Panc1 (cell line): ENCODE results near the gene TEK. TPM values are rescaled to one million over a fixed set of nuclear protein-coding genes. Genes with fewer than 3 reads are reported as not detected.
"Not testable (repeated sequence)": the region's sequence is repeated elsewhere in the genome, so short reads cannot be mapped to it uniquely, and the experiment has no call there.

Experiments
- ATAC-seq: fragments of 200-7000 bp; cut with Tn5 transposase; 2 replicates; pipeline ENCODE4 v1.9.1; 2020; ENCODE audit warnings: mild to moderate bottlenecking, moderate library complexity
- BruUV-seq: library from RNA; stranded (reverse); fragments of 400-500 nt; replicated peaks from 2 replicates; lab custom pipeline; 2021; lab: Mats Ljungman, UMichigan
- CTCF ChIA-PET: fragments of 300-600 bp; sonication (Branson Sonifier 250); formaldehyde crosslinking; loops from one replicate; lab custom pipeline; 2022; ENCODE audit warnings: antibody characterized with exemption; lab: Charles Lee
- POLR2A ChIA-PET: fragments of 300-600 bp; sonication (Branson Sonifier 250); formaldehyde crosslinking; loops from one replicate; lab custom pipeline; 2022; ENCODE audit warnings: antibody characterized with exemption; lab: Charles Lee
- DNase-seq: peaks from one replicate; pipeline ENCODE4 v3.0.0-alpha.2; 2010; ENCODE audit warnings: low read depth, low spot score
- H3K27ac ChIP-seq: 2 replicates; pipeline ENCODE4 v1.5.1; 2011; ENCODE audit warnings: mild to moderate bottlenecking, low read length, inconsistent platforms
- H3K27me3 ChIP-seq: fragments of 200-500 bp; sonication (Bioruptor generic); 2 replicates; pipeline ENCODE4 v1.6.0; 2014; ENCODE audit warnings: low read length, inconsistent platforms; ENCODE audit not compliant: control insufficient read depth, insufficient read depth
- H3K36me3 ChIP-seq: fragments of 200-500 bp; sonication (Bioruptor generic); 2 replicates; pipeline ENCODE4 v1.5.1; 2014; ENCODE audit warnings: inconsistent platforms, mild to moderate bottlenecking, low read length, moderate library complexity; ENCODE audit not compliant: control insufficient read depth, insufficient read depth
- H3K4me1 ChIP-seq: 2 replicates; pipeline ENCODE4 v1.5.1; 2011; ENCODE audit warnings: inconsistent platforms, mild to moderate bottlenecking, low read length, moderate library complexity; ENCODE audit not compliant: control insufficient read depth, insufficient read depth
- H3K4me3 ChIP-seq, 2 experiments: 2 replicates each; pipeline ENCODE4 v1.5.1; 2011 to 2012; ENCODE audit warnings: low read depth in 2 of 2, low read length in 2 of 2, mild to moderate bottlenecking in 2 of 2, inconsistent platforms in 1 of 2, moderate library complexity in 1 of 2
- H3K9me3 ChIP-seq: fragments of 200-500 bp; sonication (Bioruptor generic); 2 replicates; pipeline ENCODE4 v1.5.1; 2014; ENCODE audit warnings: low read depth, mild to moderate bottlenecking, inconsistent platforms, low read length, moderate library complexity; ENCODE audit not compliant: control insufficient read depth, insufficient read depth
- POLR2AphosphoS5 ChIP-seq: IDR thresholded peaks from 2 replicates; pipeline ENCODE4 v1.6.1; 2012; ENCODE audit warnings: mild to moderate bottlenecking, low read depth, low read length, moderate library complexity
- REST ChIP-seq, 2 experiments: IDR thresholded peaks; 2 replicates each; pipeline ENCODE4 v1.6.1; 2011 to 2012; ENCODE audit warnings: low read depth in 2 of 2, control low read depth in 1 of 2, low read length in 1 of 2, mild to moderate bottlenecking in 1 of 2, moderate library complexity in 1 of 2; ENCODE audit not compliant: insufficient read depth in 1 of 2
- SIN3A ChIP-seq: IDR thresholded peaks from 2 replicates; pipeline ENCODE4 v1.6.1; 2012; ENCODE audit warnings: low read depth, mild to moderate bottlenecking, low read length, moderate library complexity, borderline replicate concordance; ENCODE audit not compliant: insufficient read depth
- TCF7L2 ChIP-seq: IDR thresholded peaks from 2 replicates; pipeline ENCODE4 v1.6.1; 2011; ENCODE audit warnings: mild to moderate bottlenecking, low read depth, low read length, inconsistent platforms
- in situ Hi-C: cut with HindIII; loops from 2 replicates; pipeline ENCODE4 v1.10.0; 2016; ENCODE audit warnings: low sequenced_read_pairs, low pct_unique_long_range_greater_than_20kb
- intact Hi-C: fragments of 100-400 bp; cut with micrococcal nuclease; formaldehyde crosslinking; loops from one replicate; pipeline ENCODE4 v1.10.0; 2022; ENCODE audit not compliant: unreplicated experiment
- total RNA-seq: library from RNA; stranded (reverse); gene quantifications from one replicate; pipeline ENCODE4 v1.2.1, GENCODE V29; 2021; ENCODE audit not compliant: unreplicated experiment
- TF ChIP-seq, protein P1 (sequence below): fragments of 450-650 bp; IDR thresholded peaks from 2 replicates; pipeline ENCODE4 v1.5.1; 2017; ENCODE audit warnings: mild to moderate bottlenecking

The TEK gene
- total RNA-seq, 1 experiment from 2014 or later = not detected

DNA sequence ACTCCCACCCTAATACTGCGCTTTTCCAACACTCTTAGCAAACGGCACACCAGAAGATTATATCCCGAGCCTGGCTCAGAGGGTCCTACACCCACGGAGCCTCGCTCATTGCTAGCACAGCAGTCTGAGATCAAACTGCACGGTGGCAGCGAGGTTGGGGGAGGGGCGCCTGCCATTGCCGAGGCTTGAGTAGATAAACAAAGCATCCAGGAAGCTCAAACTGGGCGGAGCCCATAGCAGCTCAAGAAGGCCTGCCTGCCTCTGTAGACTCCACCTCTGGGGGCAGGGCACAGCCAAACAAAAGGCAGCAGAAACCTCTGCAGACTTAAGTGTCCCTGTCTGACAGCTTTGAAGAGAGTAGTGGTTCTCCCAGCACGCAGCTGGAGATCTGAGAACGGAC, 130.6 kb downstream of the TEK start:
- H3K4me3 ChIP-seq, intact Hi-C loops, H3K27ac ChIP-seq, H3K9me3 ChIP-seq, BruUV-seq, H3K36me3 ChIP-seq, POLR2A ChIA-PET, CTCF ChIA-PET, H3K4me1 ChIP-seq, in situ Hi-C loops, DNase-seq, ATAC-seq, H3K27me3 ChIP-seq: not testable (repeated sequence)

- no peaks in the 10 kb centered on the region for H3K4me1 ChIP-seq
- no TSS peak for BruUV-seq
- ATAC-seq (no peak), DNase-seq (no peak)
- no peak overlapping the region for H3K27ac ChIP-seq
- H3K36me3 ChIP-seq = no peaks in the 10 kb centered on the region
- no peaks in the 10 kb centered on the region for H3K27me3 ChIP-seq
- H3K4me3 ChIP-seq = no peak overlapping the region
- intact Hi-C loops (no loop called here), in situ Hi-C loops (no loop called here)
- ChIA-PET CTCF (no interaction called here), POLR2A (no interaction called here)
- TF ChIP-seq REST (IDR thresholded peaks at IDR 0.05; ENCODE audit: insufficient read depth in 1 of 2, low read depth in 2 of 2, low read length in 1 of 2) (no peak), SIN3A (no peak), TCF7L2 (no peak), POLR2AphosphoS5 (no peak)
- TF ChIP-seq, protein P1, sequence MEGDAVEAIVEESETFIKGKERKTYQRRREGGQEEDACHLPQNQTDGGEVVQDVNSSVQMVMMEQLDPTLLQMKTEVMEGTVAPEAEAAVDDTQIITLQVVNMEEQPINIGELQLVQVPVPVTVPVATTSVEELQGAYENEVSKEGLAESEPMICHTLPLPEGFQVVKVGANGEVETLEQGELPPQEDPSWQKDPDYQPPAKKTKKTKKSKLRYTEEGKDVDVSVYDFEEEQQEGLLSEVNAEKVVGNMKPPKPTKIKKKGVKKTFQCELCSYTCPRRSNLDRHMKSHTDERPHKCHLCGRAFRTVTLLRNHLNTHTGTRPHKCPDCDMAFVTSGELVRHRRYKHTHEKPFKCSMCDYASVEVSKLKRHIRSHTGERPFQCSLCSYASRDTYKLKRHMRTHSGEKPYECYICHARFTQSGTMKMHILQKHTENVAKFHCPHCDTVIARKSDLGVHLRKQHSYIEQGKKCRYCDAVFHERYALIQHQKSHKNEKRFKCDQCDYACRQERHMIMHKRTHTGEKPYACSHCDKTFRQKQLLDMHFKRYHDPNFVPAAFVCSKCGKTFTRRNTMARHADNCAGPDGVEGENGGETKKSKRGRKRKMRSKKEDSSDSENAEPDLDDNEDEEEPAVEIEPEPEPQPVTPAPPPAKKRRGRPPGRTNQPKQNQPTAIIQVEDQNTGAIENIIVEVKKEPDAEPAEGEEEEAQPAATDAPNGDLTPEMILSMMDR = peak; percentile 49
- no peaks in the 10 kb centered on the region for H3K9me3 ChIP-seq
Observed at GRCh38 chr9:27247756-27248155, 138.7 kb downstream of the TEK start.

GRCh38 chr9:27248702-27249101, 139.7 kb downstream of the TEK start:
- no peaks in the 10 kb centered on the region for H3K27me3 ChIP-seq
- POLR2A ChIA-PET = no interaction called here
- no TSS peak for BruUV-seq
- in situ Hi-C loops = no loop called here
- DNase-seq (no peak), ATAC-seq (no peak)
- no peak overlapping the region for H3K4me3 ChIP-seq
- intact Hi-C loops = no loop called here
- no peak overlapping the region for H3K27ac ChIP-seq
- no peak for TF ChIP-seq REST (IDR thresholded peaks at IDR 0.05; ENCODE audit: insufficient read depth in 1 of 2, low read depth in 2 of 2, low read length in 1 of 2)
- no peak for TF ChIP-seq SIN3A
- TF ChIP-seq, protein P1 = no peak
- no peaks in the 10 kb centered on the region for H3K36me3 ChIP-seq
- CTCF ChIA-PET = no interaction called here
- H3K4me1 ChIP-seq = no peaks in the 10 kb centered on the region
- no peaks in the 10 kb centered on the region for H3K9me3 ChIP-seq
